GM19193 (cell line): ENCODE measurements around the gene GRAMD2A.

Experiments
- POLR2A ChIP-seq: IDR thresholded peaks from 4 replicates; pipeline ENCODE4 v1.6.1; 2011; ENCODE audit not compliant: insufficient read depth, insufficient read length; ENCODE audit errors: extremely low read depth

GRAMD2A gene

DNA sequence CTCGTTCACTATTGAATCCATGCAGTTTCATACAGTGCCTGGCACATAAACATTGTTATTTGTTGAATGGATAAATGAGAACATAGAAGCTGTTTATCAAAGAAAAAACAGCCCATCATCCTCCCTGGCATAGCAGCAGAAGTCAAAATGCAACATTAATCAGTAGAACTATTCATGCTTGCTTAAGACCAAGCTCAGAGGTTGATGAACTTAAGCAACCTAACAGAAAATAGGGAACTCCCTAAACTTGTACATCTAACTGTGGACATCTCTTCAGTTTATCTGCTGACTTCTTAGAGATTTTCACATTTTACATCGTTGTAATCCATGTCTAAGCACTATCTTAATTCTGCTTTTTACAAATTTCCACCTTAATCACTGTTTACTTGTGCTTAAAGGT, 50.2 kb downstream of the GRAMD2A start:
- TF ChIP-seq POLR2A: no peak

DNA sequence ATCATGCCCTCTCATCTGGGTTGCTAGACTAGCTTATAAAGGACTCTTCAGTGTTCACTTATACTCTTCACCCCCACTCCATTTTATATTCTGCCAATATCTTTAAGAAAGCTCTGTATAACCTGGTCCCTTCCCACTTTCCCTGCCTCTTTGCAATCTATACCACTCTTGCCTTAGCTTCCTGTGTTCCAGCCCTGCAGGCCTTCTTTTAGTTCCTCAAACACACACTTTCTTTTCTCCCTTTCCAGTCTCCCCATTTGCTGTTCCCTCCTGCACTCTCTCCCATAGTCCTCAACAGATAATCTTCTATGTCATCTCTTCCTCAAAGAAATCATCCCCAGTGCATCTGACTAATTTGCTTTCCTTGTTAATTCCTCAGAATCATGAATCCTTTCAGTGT, 50.7 kb downstream of the GRAMD2A start:
- TF ChIP-seq POLR2A: no peak

DNA sequence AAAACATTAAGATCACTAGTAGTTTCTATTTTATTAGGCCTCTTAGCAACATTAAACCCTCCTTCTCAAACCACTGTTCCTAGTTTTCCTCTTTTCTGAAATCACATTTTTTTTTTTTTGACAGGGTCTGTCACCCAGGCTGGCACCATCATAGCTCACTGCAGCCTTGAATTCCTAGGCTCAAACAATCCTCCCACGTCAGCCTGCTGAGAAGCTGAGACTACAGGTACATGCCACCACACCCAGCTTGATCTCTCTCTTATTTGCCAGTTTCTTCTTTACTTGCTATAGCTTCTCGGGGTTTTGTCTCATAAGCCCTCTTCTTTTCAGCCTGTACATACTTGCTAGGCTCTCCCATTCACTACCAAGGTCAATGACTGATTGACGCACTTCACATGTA, 51.4 kb downstream of the GRAMD2A start:
- TF ChIP-seq POLR2A: no peak

DNA sequence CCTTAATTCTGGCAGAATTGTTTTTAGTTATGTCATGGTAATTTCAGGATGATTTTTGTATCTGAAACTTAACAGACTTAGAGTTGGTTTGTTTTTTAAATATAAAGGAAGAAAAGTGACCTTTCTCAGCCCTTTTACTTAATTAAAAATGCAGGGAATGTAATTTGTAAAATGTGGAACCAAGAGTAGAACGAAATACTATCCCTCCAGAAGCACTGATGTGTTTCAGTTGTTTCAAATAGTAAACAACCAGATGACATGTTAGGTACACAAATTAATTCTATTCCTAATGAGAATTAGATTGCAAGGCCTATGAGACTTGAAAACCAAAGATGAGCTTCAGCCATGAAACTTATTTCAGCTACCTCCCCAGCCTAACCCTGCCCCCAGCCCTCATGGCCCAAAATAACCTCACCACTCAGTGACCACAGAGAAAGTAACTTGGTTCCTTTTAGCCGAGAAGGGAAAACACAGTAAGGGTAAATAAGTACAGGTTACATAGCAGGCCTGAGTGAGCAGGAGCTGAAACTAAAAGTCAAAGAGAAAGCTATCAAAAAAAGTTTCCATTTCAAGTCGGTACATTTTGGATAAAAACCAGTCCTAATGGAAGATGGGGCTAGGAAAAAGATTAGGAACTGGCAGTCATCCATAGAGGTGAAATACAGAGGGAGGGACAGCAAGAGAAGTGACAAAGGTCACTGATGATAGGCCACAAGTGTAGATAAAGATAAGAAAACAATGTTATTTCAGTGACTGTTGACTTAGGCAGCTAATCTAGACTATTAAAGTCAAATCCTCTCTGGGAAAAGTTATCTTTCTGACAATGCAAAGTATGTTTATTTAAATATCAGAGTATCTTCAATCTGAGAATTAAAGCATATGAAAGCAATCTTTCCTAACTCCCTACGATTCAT, 56.2 kb downstream of the GRAMD2A start:
- TF ChIP-seq POLR2A: no peak

DNA sequence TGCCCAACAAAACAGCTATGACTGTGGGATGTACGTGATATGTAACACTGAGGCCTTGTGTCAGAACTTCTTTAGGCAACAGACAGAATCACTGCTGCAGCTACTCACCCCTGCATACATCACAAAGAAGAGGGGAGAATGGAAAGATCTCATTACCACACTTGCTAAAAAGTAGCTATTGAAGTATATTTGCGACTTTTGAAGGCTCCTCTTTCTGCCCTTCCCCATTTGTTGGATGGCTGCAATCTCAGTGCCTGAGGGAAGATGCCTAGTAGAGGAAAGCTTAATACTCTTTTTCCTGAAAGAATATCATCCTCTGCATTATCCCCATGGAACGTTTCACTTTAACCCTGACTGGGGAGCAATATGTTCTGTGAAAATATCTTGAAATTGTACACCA, 57.5 kb downstream of the GRAMD2A start:
- no peak for TF ChIP-seq POLR2A

DNA sequence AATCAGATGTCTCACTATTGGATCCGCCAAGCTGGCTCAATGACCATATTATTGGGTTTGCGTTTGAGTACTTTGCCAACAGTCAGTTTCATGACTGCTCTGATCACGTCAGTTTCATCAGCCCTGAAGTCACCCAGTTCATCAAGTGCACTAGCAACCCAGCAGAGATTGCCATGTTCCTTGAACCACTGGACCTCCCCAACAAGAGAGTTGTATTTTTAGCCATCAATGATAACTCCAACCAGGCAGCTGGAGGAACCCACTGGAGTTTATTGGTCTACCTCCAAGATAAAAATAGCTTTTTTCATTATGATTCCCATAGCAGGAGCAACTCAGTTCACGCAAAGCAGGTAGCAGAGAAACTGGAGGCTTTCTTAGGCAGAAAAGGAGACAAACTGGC, 57.9 kb downstream of the GRAMD2A start:
- TF ChIP-seq POLR2A: no peak

DNA sequence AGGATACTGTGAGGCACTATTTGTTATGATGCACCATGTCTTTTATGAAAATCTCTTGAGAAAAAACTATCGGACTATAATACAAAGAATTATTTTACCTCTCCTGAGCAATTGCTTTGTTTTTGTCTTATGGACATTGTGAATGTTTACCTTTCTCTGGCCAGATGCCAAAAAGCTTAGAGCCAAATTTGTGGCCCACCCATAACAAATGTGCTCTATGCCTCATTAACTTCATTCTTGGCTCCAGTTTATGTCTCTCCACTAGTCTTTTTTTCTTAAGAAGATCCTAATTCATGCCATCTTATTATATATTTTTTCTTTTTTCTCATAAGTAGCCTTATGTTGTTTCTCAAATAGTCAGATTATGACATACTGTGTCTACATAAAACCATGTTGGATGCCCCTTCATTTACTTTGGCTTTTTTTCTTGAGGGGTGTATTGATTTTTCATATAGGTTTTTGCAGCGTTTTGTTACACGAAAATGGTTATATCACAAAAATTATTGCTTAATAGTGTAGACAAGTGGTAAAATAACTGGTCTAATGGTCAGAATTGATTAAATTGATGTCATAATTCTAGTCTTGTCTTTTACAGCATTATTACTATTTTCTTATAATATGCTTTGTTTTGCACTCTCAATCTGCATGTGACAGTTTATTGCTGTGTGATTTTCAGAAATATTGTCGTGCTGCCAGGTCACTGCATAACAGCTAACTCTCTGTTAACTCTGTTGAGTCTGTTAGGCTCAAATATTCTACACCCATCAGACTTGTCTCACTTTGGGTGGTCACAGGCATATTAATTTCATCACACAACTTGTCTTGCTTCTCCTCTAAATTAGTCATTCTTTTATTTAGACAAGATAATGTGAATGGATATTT, 61.2 kb downstream of the GRAMD2A start:
- no peak for TF ChIP-seq POLR2A

DNA sequence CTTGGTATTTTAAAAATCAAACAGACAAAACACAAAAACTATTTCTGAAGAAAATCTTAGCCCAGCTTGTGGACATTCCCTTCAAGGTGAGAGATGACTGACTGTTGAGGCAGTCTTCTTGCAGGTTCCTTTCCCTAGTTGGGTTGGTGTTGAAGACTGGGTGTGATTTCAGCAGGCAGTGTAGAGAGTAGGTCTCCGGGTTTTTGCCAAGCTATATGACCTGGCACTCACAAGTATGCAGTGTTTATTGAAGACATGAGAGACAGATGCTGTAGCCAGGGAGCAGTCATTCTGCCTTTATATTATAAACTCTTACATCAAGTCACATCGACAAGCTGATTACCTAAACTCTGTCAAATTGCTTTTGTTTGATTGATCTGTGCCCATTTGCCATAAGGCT, 61.9 kb downstream of the GRAMD2A start:
- TF ChIP-seq POLR2A: no peak

DNA sequence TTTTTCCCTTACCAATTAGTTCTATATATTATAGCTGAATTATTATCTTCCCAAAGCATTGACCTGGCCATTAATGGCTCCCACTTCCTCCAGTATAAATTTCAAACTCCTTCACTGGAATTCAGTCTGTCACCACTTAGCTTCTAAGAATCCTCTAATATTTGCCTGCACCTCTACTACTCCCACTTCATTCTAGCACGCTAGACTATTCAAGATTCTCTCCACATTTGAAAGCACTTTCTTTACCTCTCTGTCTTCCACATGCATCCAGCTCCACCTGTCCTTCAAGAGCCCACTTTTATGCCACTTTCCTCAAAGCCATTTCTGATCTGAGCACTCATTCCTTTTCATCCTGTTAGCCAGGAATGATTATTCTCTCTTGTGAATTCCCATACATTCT, 64.4 kb downstream of the GRAMD2A start:
- no peak for TF ChIP-seq POLR2A

DNA sequence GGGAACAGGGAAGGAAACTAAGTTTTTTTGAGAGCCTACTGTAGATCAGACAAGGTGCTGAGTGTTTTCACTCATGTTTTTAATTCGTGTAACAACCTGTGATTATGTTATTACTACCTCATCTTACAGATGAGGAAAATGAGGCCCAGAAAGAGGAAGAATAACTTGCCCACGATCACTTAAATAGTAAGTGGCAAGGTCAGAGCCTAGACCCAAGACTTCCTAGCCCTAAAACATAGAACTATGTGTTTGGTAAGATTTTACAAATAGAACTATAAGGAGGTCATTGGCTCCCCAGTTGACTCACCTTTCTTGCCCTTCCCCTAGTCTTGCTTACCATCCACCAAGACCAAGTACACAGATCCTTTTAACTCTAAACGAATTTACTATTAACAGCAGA, 65.7 kb downstream of the GRAMD2A start:
- no peak for TF ChIP-seq POLR2A

DNA sequence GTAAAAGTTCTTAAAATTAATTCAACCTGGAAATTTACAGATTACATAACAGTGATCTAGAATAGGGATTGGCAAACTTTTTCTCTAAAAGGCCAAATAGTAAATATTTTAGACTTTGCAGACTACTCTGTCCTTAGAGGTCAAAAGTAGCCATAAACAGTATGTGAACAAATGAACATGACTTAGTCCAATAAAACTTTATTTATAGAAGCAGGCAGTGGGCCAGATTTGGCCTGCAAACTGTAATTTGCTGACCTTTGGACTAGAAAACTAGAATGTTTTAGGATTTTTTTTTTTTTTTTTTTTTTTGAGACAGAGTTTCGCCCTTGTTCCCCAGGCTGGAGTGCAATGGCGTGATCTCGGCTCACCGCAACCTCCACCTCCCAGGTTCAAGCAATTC, 67.3 kb downstream of the GRAMD2A start:
- TF ChIP-seq POLR2A: no peak

DNA sequence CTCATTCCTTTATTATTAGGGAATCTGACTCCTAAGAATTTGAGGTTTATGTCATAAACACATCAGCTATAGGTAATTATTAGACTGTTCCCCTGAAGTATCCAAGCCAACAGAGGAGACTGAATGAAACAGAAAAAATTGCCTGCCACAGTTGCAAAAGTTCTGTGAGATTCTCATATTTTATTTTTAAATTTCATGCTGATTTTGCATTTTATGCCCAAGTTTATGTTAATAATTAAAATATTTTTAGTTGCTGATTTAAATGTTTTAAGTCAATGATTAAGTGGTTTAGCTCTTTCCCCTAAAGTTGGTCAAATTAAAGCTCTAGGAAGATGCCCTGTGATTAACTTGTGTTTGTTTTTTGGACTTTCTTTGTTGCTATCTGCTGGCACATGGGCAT, 69.2 kb downstream of the GRAMD2A start:
- no peak for TF ChIP-seq POLR2A

DNA sequence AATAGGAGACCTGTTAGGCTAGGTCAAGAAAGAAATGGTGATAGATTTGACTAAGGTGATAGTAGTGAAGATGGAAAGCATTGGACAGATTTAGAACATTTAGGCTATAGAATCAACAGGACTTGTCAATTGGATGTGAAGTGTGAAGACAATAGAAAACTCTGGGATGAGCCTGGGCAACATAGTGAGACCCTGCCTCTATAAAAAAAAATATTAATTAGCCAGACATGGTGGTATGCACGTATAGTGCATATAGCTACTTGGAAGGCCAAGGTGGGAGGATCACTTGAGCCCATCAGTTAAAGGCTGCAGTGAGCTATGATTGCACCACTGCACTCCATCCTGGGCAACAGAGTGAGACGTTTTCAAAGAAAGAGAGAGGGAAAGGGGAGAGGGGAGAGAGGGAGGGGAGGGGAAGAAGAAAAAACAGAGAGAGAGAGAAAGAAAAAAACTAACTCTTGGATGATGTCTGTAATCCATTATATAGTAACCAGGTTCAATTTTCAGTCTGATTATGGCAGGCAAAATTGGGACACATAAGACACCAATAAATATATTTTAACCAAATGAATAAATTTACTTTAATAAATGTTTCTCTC, 69.8 kb downstream of the GRAMD2A start:
- TF ChIP-seq POLR2A: no peak

DNA sequence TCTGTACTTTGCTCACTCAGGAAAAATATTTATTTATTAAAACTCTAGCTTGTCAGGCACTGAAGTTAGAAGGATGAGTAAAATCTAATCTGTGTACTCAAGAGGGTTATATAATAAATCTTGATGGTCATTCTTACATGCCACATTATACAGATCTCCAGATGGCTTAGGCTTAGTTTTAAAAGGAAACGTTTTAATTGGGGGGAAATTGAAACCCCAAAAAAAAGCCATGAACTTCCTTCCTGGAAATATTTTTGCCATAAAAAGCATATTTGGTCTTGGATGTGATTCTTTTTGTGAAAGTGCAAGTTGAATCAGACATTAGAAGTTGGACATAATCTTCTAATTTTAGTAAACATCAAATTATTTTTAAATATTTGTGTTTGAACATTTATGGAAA, 73.4 kb downstream of the GRAMD2A start:
- no peak for TF ChIP-seq POLR2A
